GM10248 (cell line): ENCODE measurements around the gene CDRT4.

Experiments used
- CTCF ChIA-PET: fragments of 300-600 bp; sonication (Branson Sonifier 250); formaldehyde crosslinking; extraction: SDS; loops from one replicate; lab custom pipeline; 2021; ENCODE audit warnings: antibody characterized with exemption; lab: Yijun Ruan, JAX
- POLR2A ChIA-PET: fragments of 350-650 bp; sonication (Branson Sonifier 250); formaldehyde crosslinking; extraction: SDS; loops from one replicate; lab custom pipeline; 2020; ENCODE audit warnings: antibody characterized with exemption; lab: Yijun Ruan, JAX
- DNase-seq: peaks from one replicate; pipeline ENCODE4 v3.0.0; 2012; ENCODE audit errors: extremely low spot score
- CTCF ChIP-seq: IDR thresholded peaks from 2 replicates; pipeline ENCODE4 v1.5.1; 2012; ENCODE audit warnings: mild to moderate bottlenecking, low read depth; ENCODE audit errors: extremely low read depth, missing control alignments, control extremely low read depth

CDRT4 gene

GRCh38 chr17:15503731-15504130 is 36.3 kb upstream of the CDRT4 start:
- TF ChIP-seq CTCF = no peak
- POLR2A ChIA-PET = no interaction called here
- DNase-seq = no peak
- CTCF ChIA-PET = interaction anchor here (0.8 to 5.2 kb wide), 17 partner anchors 9 to 256 kb away, joined by 3 to 75 read pairs (median 5); no protein-coding TSS in a partner anchor

GRCh38 chr17:15502369-15503112 is 35.1 kb upstream of the CDRT4 start:
- CTCF ChIA-PET = interaction anchor here (0.6 to 5.2 kb wide), 26 partner anchors 8 to 268 kb away, joined by 3 to 75 read pairs (median 5); no protein-coding TSS in a partner anchor
- peak; percentile 92 for TF ChIP-seq CTCF
- peak; percentile 83 for DNase-seq
- POLR2A ChIA-PET = no interaction called here

DNA sequence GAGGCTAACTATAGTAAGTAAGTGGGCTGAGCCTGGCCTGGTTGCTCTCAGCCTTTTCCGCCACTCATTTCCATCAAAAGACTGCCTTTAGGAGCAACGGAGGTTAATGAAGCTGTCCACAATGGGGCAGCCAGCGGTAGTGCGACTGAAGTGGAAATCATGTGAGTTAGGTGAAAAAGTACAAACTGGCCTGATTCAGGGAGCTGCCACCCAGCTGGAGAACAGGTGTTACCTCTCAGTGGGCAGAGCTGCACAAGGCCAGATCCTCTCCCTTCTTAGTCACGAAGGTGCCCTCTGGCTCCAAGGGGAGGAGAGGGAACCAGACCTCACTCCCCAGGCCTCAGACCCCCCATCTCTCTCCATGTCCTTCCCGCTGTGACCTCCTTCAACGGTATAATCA is 34.4 kb upstream of the CDRT4 start:
- no peak for TF ChIP-seq CTCF
- no peak for DNase-seq
- ChIA-PET POLR2A (no interaction called here), CTCF (interaction anchor here (0.7 to 5.2 kb wide), 4 partner anchors 9 to 244 kb away, joined by 3 to 75 read pairs (median 3); no protein-coding TSS in a partner anchor)

DNA sequence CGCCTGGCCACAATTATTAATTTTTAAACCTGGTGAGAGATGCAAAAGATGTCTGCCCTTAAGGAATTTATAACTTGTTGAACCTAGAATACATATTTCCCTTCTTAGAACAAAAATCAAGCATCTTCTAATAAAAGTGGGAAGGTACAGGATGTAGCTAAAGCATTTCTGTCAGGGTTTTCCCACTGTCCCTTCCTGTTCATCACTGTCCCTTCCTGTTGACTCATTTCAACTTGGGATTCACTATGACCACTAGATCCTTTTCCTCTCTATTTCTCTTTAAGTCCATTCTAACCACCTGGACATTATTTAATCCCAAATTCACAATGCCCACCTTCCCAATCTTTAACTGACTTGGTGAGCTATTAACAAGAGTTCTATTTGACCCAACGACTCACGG is 33.9 kb upstream of the CDRT4 start:
- ChIA-PET CTCF (interaction anchor here (0.7 to 5.2 kb wide), 4 partner anchors 8 to 243 kb away, joined by 3 to 75 read pairs (median 3); no protein-coding TSS in a partner anchor), POLR2A (no interaction called here)
- no peak for TF ChIP-seq CTCF
- no peak for DNase-seq

GRCh38 chr17:15498107-15498506 is 30.7 kb upstream of the CDRT4 start:
- DNase-seq = no peak
- ChIA-PET CTCF (no interaction called here), POLR2A (no interaction called here)
- TF ChIP-seq CTCF = no peak

GRCh38 chr17:15496735-15497670 is 29.6 kb upstream of the CDRT4 start:
- POLR2A ChIA-PET = no interaction called here
- no peak for DNase-seq
- CTCF ChIA-PET = interaction anchor here (0.6 to 1.2 kb wide), 2 partner anchors 239 to 240 kb away, joined by 3 read pairs; no protein-coding TSS in a partner anchor
- TF ChIP-seq CTCF = no peak
